K562 (cell line): ENCODE results near the gene KIFC3. TPM values are rescaled to one million over a fixed set of nuclear protein-coding genes. Genes with fewer than 3 reads are reported as not detected.
A peak's percentile ranks its signal among the peaks of the same experiment; 100 is the strongest.

ENCODE experiments used
- ADNP ChIP-seq: fragments of 200-800 bp; sonication (Bioruptor generic); IDR thresholded peaks from 2 replicates; pipeline ENCODE4 v1.6.1; 2016; ENCODE audit warnings: missing genetic modification characterization, missing compliant biosample characterization
- ARHGAP35 ChIP-seq: fragments of 450-650 bp; IDR thresholded peaks from 2 replicates; pipeline ENCODE4 v1.6.1; 2018; ENCODE audit not compliant: partially characterized antibody
- ARID4B ChIP-seq: sonication (generic); formaldehyde crosslinking; IDR thresholded peaks from 2 replicates; pipeline ENCODE4 v1.8.0; 2022; ENCODE audit warnings: mild to moderate bottlenecking, missing genetic modification reagents
- DIDO1 ChIP-seq: fragments of 450-650 bp; IDR thresholded peaks from 2 replicates; pipeline ENCODE4 v1.6.1; 2016; ENCODE audit warnings: low read depth, missing biosample characterization, missing genetic modification characterization
- NFIX ChIP-seq: fragments of 250-450 bp; sonication (Bioruptor Pico); IDR thresholded peaks from 2 replicates; pipeline ENCODE4 v1.4.0; 2020; ENCODE audit warnings: low read depth, mild to moderate bottlenecking, moderate library complexity
- POLR2G ChIP-seq: fragments of 200-400 bp; formaldehyde crosslinking; IDR thresholded peaks from 2 replicates; pipeline ENCODE4 v1.6.1; 2017; ENCODE audit warnings: low read depth, mild to moderate bottlenecking, antibody characterized with exemption, low read length, moderate library complexity
- RFX1 ChIP-seq: fragments of 450-650 bp; IDR thresholded peaks from 2 replicates; pipeline ENCODE4 v1.6.1; 2016; ENCODE audit warnings: mild to moderate bottlenecking, moderate library complexity
- ZNF24 ChIP-seq: fragments of 450-650 bp; IDR thresholded peaks from 2 replicates; pipeline ENCODE4 v1.6.1; 2016
- ZNF318 ChIP-seq, 2 experiments: fragments of 450-650 bp; IDR thresholded peaks; 2 replicates each; pipeline ENCODE4 v1.6.1; 2016; ENCODE audit warnings: mild to moderate bottlenecking in 2 of 2, borderline replicate concordance in 1 of 2, low read depth in 1 of 2, moderate library complexity in 1 of 2
- ZNF57 ChIP-seq: fragments of 450-650 bp; formaldehyde crosslinking; IDR thresholded peaks from 2 replicates; pipeline ENCODE4 v1.4.0; 2020; ENCODE audit warnings: mild to moderate bottlenecking, moderate library complexity
- ZNF766 ChIP-seq: fragments of 200-800 bp; sonication (Bioruptor generic); conservative IDR thresholded peaks from 2 replicates; pipeline ENCODE4 v1.6.1; 2016; ENCODE audit warnings: missing genetic modification characterization, missing compliant biosample characterization
- polyA plus RNA-seq, 8 experiments: library from polyadenylated mRNA; depleted of rRNA in 4 of 8; stranded (reverse) in 5 of 8; unstranded in 3 of 8; fragments of >200 nt; fragmentation: Nextera tagmentation in 2 of 8; fragmentation: Illumina TruSeq in 1 of 8; extraction: Ambion mirVana in 2 of 8; extraction: Trizol in 1 of 8; gene quantifications; 2 replicates each; pipeline versions ENCODE4 v1.2.1 to v1.2.3, GENCODE V29; 2011 to 2014; ENCODE audit warnings: inconsistent platforms in 1 of 8, missing spikeins in 1 of 8
- total RNA-seq, 7 experiments: library from RNA; depleted of rRNA in 6 of 7; stranded (reverse); fragments of >200 nt in 6 of 7; fragmentation: Illumina TruSeq in 2 of 7; extraction: Trizol in 2 of 7; gene quantifications; 2 replicates each; pipeline versions ENCODE4 v1.2.1 to v1.2.3, GENCODE V29; 2011 to 2021; ENCODE audit warnings: low replicate concordance in 1 of 7
- TF ChIP-seq, protein P1 (sequence below), 2 experiments: fragments of 250-450 bp in 1 of 2; fragments of 450-650 bp in 1 of 2; sonication (Bioruptor Pico) in 1 of 2; IDR thresholded peaks; 2 replicates each; pipeline versions ENCODE4 v1.6.1 to v1.8.0; 2016 to 2021; ENCODE audit warnings: mild to moderate bottlenecking in 2 of 2, moderate library complexity in 2 of 2, missing compliant biosample characterization in 1 of 2, missing genetic modification characterization in 1 of 2

KIFC3 gene
- total and polyA plus RNA-seq, 9 of the 15 experiments (the other 6 are each of a cell fraction or from before 2014, with no cell fraction given): 0.23 to 105 (median 26.2) TPM

DNA sequence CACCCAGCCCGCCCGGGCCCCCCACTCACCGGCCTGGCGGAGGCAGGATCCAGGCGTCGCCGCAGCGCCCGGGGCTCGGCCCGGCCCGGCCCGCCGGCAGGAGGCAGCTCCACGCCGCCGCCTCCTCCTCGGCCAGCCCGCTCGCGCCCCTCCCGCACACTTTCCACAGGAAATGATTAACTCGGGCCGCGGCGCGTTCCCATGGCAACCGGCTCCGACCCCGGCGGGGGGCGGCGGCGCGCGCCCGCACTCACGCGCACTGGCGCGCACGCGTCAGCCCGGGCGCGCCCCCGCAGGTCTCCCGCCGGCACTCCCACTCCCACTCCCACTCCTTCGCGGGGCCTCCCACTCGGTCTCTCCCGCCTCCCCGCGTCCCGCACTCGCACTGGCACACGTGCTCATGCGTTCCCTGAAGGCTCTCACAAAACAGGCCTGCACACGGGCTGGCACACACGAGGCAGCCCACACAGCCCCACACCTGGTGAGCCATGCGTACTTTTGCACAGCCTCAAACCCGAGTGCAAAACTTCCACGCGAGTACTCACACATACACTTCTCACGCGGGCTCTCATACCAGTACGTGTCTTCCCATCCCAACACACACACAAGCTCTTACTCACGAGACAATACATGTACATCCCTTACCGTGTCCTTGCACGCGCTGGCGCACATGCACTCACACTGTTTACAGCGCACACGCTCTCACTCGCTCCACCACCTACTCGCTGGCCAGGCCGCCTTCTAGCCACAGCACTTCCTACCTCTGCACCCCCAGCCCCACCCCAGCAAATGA lies at the start of gene KIFC3 (continued):
- TF ChIP-seq, protein P1, sequence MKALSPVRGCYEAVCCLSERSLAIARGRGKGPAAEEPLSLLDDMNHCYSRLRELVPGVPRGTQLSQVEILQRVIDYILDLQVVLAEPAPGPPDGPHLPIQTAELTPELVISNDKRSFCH (CRISPR knock-in tag; IDR thresholded peaks at IDR 0.05): no peak
- TF ChIP-seq, protein P1 (tag; IDR thresholded peaks at IDR 0.05): peak; percentile 91
- TF ChIP-seq DIDO1 (tag) (0 out of 2 replicates have a peak, but pooled peaks have one; percentile 47), ARHGAP35 (no peak), RFX1 (peak; percentile 75), ZNF766 (CRISPR knock-in tag) (peak; percentile 60), ZNF24 (no peak), ARID4B (CRISPR knock-in tag) (peak; percentile 55; the same call in 1 of the 2 replicates), NFIX (CRISPR knock-in tag) (no peak), ADNP (tag) (no peak), POLR2G (peak; percentile 75), ZNF318 (IDR thresholded peaks at IDR 0.05; ENCODE audit: borderline replicate concordance in 1 of 2, low read depth in 1 of 2) (peak in 1 of 2 experiments; percentile 49; a peak in 1 of 4 replicates), ZNF57 (CRISPR knock-in tag) (no peak)
